SU-DHL-6 (cell line): Measurements from ENCODE around the gene FHL1.

ENCODE experiments used
- CTCF ChIP-seq: fragments of 200-600 bp; sonication (generic); IDR thresholded peaks from one replicate; pipeline ENCODE4 v1.5.1; 2017; ENCODE audit warnings: antibody characterized with exemption, mild to moderate bottlenecking, low read length, moderate library complexity; ENCODE audit not compliant: insufficient read depth, poor library complexity, severe bottlenecking
- EZH2phosphoT487 ChIP-seq: fragments of 200-600 bp; sonication (generic), shearing (Covaris generic); conservative IDR thresholded peaks from 2 replicates; pipeline ENCODE4 v1.6.1; 2018; ENCODE audit warnings: mild to moderate bottlenecking, antibody characterized with exemption, low read length, moderate library complexity, mixed read lengths

GRCh38 chrX:136165406-136165805 lies 18.1 kb downstream of the FHL1 start:
- TF ChIP-seq CTCF, result no peak
- TF ChIP-seq EZH2phosphoT487, result no peak
